Activated CD8-positive, alpha-beta T cell treated with anti-CD3 and anti-CD28 coated beads for 36 hours (primary cell): ENCODE results near the gene FSTL4. TPM values are rescaled to one million over a fixed set of nuclear protein-coding genes. Genes with fewer than 3 reads are reported as not detected.

Source experiments
- ATAC-seq: fragments of 200-7000 bp; cut with Tn5 transposase; one replicate; pipeline ENCODE4 v1.10.0; 2021; ENCODE audit warnings: mild to moderate bottlenecking, moderate library complexity
- CTCF ChIA-PET: fragments of 350-600 bp; sonication (Branson Sonifier 250); formaldehyde crosslinking; loops from one replicate; lab custom pipeline; 2021; ENCODE audit warnings: antibody characterized with exemption; lab: Charles Lee
- POLR2A ChIA-PET: fragments of 350-600 bp; sonication (Branson Sonifier 250); formaldehyde crosslinking; loops from one replicate; lab custom pipeline; 2021; ENCODE audit warnings: antibody characterized with exemption; lab: Charles Lee
- DNase-seq: peaks from one replicate; pipeline ENCODE4 v3.0.0-alpha.2; 2020
- H3K27ac Mint-ChIP-seq: one replicate; pipeline ENCODE4 v1.8.0; 2021; ENCODE audit warnings: mild to moderate bottlenecking, mixed read lengths
- H3K27me3 Mint-ChIP-seq: one replicate; pipeline ENCODE4 v1.8.0; 2021; ENCODE audit warnings: mixed read lengths
- H3K36me3 Mint-ChIP-seq: one replicate; pipeline ENCODE4 v1.8.0; 2021; ENCODE audit warnings: low read depth, mixed read lengths
- H3K4me1 Mint-ChIP-seq: one replicate; pipeline ENCODE4 v1.8.0; 2021; ENCODE audit warnings: low read depth, mixed read lengths
- H3K4me3 Mint-ChIP-seq: one replicate; pipeline ENCODE4 v1.8.0; 2021; ENCODE audit warnings: mild to moderate bottlenecking, moderate library complexity, mixed read lengths
- H3K9me3 Mint-ChIP-seq: one replicate; pipeline ENCODE4 v1.8.0; 2021; ENCODE audit warnings: mixed read lengths
- intact Hi-C: fragments of 100-400 bp; cut with micrococcal nuclease; formaldehyde crosslinking; loops from one replicate; pipeline ENCODE4 v1.10.0; 2022
- total RNA-seq, 2 experiments: library from RNA; stranded (reverse); gene quantifications; one replicate each; pipeline ENCODE4 v1.2.3, GENCODE V29; 2021
- TF ChIP-seq, protein P1 (sequence below): fragments of 200-600 bp; IDR thresholded peaks from one replicate; pipeline ENCODE4 v1.8.0; 2022; ENCODE audit warnings: antibody characterized with exemption, mild to moderate bottlenecking

The FSTL4 gene
- total RNA-seq, 2 experiments from 2014 or later: not detected

DNA sequence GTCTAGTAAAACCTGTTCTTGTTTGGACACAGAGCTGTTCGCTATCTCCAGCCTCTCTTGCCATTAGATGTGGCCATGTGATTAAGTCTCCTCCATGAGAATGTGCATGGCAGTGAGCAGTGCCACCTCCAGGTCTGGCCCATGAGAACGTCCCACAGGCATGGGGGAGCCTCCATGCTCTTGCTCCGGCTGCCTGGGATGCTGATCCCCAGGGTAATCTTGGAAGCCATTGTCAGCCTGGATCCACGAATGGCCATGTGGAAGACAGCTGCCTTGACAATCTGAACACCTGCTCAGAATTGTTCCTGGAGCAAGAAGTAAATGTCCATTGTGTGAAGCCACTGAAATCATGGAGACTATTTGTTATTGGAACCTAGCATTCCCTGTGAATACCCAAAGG, 83.5 kb downstream of the FSTL4 start:
- TF ChIP-seq, protein P1, sequence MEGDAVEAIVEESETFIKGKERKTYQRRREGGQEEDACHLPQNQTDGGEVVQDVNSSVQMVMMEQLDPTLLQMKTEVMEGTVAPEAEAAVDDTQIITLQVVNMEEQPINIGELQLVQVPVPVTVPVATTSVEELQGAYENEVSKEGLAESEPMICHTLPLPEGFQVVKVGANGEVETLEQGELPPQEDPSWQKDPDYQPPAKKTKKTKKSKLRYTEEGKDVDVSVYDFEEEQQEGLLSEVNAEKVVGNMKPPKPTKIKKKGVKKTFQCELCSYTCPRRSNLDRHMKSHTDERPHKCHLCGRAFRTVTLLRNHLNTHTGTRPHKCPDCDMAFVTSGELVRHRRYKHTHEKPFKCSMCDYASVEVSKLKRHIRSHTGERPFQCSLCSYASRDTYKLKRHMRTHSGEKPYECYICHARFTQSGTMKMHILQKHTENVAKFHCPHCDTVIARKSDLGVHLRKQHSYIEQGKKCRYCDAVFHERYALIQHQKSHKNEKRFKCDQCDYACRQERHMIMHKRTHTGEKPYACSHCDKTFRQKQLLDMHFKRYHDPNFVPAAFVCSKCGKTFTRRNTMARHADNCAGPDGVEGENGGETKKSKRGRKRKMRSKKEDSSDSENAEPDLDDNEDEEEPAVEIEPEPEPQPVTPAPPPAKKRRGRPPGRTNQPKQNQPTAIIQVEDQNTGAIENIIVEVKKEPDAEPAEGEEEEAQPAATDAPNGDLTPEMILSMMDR: no peak
- Mint-ChIP-seq H3K4me3 (no peak overlapping the region), H3K9me3 (no peaks in the 10 kb centered on the region), H3K27ac (no peak overlapping the region), H3K27me3 (peaks cover 3% of the 10 kb centered on the region), H3K36me3 (no peaks in the 10 kb centered on the region), H3K4me1 (no peaks in the 10 kb centered on the region)
- ChIA-PET CTCF (no interaction called here), POLR2A (interaction anchor here (0.6 kb wide), 1 partner anchor 60 kb away, joined by 3 read pairs; no protein-coding TSS in a partner anchor)
- DNase-seq (no peak), ATAC-seq (no peak)
- intact Hi-C loops: no loop called here

DNA sequence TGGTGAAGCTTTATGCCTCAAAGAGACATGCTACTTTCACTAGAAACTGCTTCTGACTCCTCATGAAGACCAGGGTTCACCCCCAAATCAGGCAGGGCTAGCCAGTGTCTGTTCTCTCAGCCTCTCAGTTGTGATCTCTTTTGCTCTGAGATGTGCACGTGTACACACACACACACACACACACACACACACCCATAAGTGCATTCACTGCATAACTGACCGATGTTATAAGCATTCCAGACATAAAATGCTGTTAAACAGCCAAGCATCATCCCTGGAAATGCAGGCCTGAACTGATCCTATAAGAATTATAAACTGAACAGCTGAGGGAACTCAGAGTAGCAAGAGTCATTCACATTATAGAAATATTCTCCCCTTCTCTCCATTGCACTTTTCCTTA, 85.0 kb downstream of the FSTL4 start:
- POLR2A ChIA-PET: interaction anchor here (1.0 kb wide), 1 partner anchor 80 kb away, joined by 3 read pairs; no protein-coding TSS in a partner anchor
- H3K36me3 Mint-ChIP-seq: no peaks in the 10 kb centered on the region
- DNase-seq (no peak), ATAC-seq (no peak)
- TF ChIP-seq, protein P1: no peak
- peaks cover 2% of the 10 kb centered on the region for H3K27me3 Mint-ChIP-seq
- H3K9me3 Mint-ChIP-seq: no peaks in the 10 kb centered on the region
- H3K27ac Mint-ChIP-seq: no peak overlapping the region
- H3K4me3 Mint-ChIP-seq: no peak overlapping the region
- H3K4me1 Mint-ChIP-seq: no peaks in the 10 kb centered on the region
- intact Hi-C loops: no loop called here
- CTCF ChIA-PET: no interaction called here

DNA sequence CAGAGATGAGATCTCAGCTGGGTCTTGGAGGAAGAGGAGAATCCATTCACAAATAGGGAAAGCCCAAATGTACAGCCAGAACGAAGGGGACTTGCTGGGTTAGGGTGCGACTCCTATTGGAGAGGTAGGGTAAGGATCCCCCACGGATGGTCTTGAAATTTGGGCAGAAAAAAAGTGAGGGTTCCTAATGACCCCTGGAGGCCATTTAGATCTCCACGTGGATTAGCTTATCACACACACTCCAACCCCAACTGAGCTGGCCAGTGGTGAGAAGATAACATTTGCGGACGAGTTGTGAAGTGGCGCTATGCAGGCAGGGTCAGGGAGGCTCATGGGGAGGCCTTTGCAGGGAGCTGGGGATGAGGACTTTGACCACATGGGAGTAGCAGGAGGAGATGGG, 86.0 kb downstream of the FSTL4 start:
- ATAC-seq (no peak), DNase-seq (no peak)
- intact Hi-C loops: no loop called here
- no peak overlapping the region for H3K4me3 Mint-ChIP-seq
- TF ChIP-seq, protein P1: no peak
- CTCF ChIA-PET: no interaction called here
- H3K27me3 Mint-ChIP-seq: peaks cover 2% of the 10 kb centered on the region
- no peak overlapping the region for H3K27ac Mint-ChIP-seq
- POLR2A ChIA-PET: no interaction called here
- H3K36me3 Mint-ChIP-seq: no peaks in the 10 kb centered on the region
- no peaks in the 10 kb centered on the region for H3K4me1 Mint-ChIP-seq
- H3K9me3 Mint-ChIP-seq: no peaks in the 10 kb centered on the region

DNA sequence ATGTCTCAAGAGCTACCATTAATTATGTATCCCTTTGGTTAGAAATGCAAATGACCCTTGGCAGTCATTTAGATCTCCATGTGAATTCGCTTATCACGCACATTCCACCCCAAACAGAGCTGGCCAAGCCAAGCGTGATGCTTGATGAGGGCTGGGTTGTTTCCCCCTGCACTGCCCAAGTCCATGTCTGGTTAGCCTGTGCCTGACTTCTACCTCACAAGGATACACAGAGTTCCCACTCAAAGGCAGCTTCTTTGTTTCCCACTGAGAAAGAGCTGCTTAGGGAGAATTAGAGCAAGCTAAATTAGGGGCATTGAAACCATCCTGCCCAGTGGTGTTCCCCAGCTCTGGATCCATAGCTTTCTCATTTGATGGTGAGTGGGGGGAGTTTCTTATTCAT, 87.2 kb downstream of the FSTL4 start:
- ChIA-PET POLR2A (no interaction called here), CTCF (interaction anchor here (1.1 kb wide), 1 partner anchor 28 kb away, joined by 3 read pairs; no protein-coding TSS in a partner anchor)
- Mint-ChIP-seq H3K4me1 (no peaks in the 10 kb centered on the region), H3K27me3 (peaks cover 2% of the 10 kb centered on the region), H3K4me3 (no peak overlapping the region), H3K36me3 (no peaks in the 10 kb centered on the region), H3K27ac (no peak overlapping the region), H3K9me3 (no peaks in the 10 kb centered on the region)
- TF ChIP-seq, protein P1: no peak
- ATAC-seq (no peak), DNase-seq (no peak)
- intact Hi-C loops: no loop called here

DNA sequence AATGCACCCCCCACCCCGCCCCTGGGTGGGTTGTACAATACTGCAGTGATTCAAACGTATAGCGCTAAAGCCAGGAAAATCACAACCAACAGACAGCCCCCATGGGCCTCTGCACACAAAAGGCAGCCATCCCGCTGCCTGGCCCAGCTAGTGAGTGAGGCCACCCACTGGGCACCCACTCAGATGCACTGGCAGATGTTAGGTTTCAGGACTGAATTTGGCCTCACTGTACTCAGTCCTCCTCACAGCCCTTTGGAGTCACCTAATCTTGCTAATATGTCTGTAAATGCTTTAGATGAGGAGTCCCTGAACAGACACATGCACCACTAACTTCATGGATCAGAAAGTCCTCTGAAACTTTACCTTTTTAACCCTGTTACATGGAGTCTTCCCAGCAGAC, 87.7 kb downstream of the FSTL4 start:
- Mint-ChIP-seq H3K36me3 (no peaks in the 10 kb centered on the region), H3K27me3 (peaks cover 2% of the 10 kb centered on the region), H3K9me3 (no peaks in the 10 kb centered on the region), H3K4me3 (no peak overlapping the region), H3K4me1 (no peaks in the 10 kb centered on the region), H3K27ac (no peak overlapping the region)
- ChIA-PET CTCF (interaction anchor here (1.1 kb wide), 1 partner anchor 29 kb away, joined by 3 read pairs; no protein-coding TSS in a partner anchor), POLR2A (no interaction called here)
- TF ChIP-seq, protein P1: no peak
- intact Hi-C loops: no loop called here
- no peak for DNase-seq
- no peak for ATAC-seq
